HG03571 (cell line): ENCODE data around the gene CDKL4.
"Not testable (repeated sequence)": the region's sequence is repeated elsewhere in the genome, so short reads cannot be mapped to it uniquely, and the experiment has no call there.

Experiments used
- ATAC-seq: cut with Tn5 transposase; IDR thresholded peaks from one replicate; pipeline ENCODE4 v1.9.1; 2021; ENCODE audit not compliant: unreplicated experiment

Gene CDKL4

GRCh38 chr2:39243469-39244123 lies at the start of gene CDKL4:
Gene CDKL4 (minus strand): TSS chr2:39243970.
- no peak for ATAC-seq

- ATAC-seq: no peak
Measured at GRCh38 chr2:39290433-39290832, 46.7 kb upstream of the CDKL4 start.

- no peak for ATAC-seq
Measured at GRCh38 chr2:39289609-39290008, 45.8 kb upstream of the CDKL4 start.

- no peak for ATAC-seq
Measured at GRCh38 chr2:39283561-39283960, 39.8 kb upstream of the CDKL4 start.

- no peak for ATAC-seq
Measured at GRCh38 chr2:39281391-39281790, 37.6 kb upstream of the CDKL4 start.

GRCh38 chr2:39275016-39275415 lies 31.2 kb upstream of the CDKL4 start:
- ATAC-seq: no peak

- no peak for ATAC-seq
Measured at GRCh38 chr2:39269941-39270340, 26.2 kb upstream of the CDKL4 start.

DNA sequence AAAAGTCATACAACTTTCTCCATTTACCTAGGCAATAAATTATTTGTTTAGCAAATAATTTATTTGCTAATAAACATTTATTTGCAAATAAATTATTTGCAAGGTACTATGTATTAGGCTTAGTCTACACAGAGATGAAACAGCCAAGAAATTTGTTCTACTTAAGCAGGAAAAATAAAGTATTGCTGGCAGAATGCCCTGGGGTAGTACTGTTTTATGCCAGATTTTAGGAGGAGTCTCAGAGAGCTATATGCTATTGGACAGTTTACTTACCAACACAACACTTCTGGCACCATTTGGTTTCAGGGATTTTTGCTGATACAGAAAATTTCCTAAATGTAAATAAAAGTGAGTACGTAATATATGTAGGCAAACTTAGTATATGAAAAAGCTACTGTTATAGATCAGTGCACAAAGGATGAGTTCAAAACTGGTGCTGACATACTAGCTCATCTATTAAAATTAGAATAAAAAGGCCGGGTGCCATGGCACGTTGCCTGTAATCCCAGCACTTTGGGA lies 23.2 kb upstream of the CDKL4 start:
- ATAC-seq: no peak

GRCh38 chr2:39266139-39266805 lies 22.5 kb upstream of the CDKL4 start:
- peak; percentile 81 for ATAC-seq

GRCh38 chr2:39265315-39265714 lies 21.5 kb upstream of the CDKL4 start:
- ATAC-seq: no peak

DNA sequence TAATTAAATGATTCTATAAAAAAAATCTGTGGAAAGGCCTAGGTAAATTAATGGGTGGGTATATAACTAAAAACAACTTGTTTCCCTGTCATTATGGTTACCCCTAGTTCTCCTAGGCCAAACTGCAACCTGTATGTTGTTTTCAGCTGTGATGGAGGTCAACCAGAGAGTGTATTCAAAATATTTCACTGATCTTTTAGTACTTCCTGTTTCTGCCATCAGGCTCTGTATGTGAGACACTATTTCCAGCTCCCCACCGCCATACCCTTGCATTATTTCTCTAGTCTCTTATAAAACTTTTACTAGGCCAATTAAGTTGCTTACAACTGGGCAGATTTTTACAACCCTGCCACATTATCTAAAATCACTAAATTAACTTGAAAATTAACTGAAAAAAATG lies 21.0 kb upstream of the CDKL4 start:
- peak; percentile 55 for ATAC-seq

DNA sequence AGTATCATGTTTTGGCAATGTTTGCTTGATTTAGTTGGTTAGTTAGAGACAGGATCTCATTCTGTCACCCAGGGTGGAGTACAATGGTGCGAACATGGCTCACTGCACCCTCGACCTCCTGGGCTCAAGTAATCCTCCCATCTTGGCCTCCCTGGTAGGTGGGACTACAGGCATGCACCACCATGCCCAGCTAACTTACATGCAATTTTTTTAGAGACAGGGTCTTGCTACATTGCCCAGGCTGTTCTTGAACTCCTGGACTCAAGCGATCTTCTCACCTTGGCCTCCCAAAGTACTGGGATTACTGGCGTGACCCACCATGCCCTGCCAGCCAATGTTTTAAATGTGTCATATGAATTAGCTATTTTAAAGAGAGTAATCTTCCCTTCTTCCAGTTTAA lies 16.3 kb upstream of the CDKL4 start:
- ATAC-seq: no peak

GRCh38 chr2:39256040-39256439 lies 12.3 kb upstream of the CDKL4 start:
- no peak for ATAC-seq

DNA sequence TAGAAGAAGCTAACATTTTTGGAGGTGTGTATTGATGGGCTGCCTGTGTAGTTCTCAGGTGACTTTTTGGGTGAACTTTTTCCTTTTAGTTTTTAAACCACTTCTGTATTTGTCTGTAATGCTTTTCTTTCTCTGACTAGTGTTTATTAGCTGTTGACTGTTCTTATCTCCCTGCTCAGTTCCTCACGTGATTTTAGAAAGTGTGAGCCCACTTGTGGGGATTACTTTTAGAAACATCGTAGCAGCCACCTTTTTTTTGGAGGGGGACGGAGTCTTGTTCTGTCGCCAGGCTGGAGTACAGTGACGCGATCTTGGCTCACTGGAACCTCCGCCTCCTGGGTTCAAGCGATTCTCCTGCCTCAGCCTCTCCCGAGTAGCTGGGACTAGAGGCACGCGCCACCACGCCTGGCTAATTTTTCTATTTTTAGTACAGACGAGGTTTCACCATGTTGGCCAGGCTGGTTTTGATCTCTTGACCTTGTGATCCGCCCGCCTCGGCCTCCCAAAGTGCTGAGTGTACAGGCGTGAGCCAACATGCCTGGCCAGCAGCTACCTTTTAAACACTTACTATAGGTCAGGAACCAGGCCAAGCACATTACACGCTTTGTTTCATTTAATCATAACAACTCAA lies 9.2 kb upstream of the CDKL4 start:
- ATAC-seq: no peak

- no peak for ATAC-seq
Measured at GRCh38 chr2:39247512-39248043, 3.8 kb upstream of the CDKL4 start.

- ATAC-seq: no peak
Measured at GRCh38 chr2:39246382-39246980, 2.7 kb upstream of the CDKL4 start.

DNA sequence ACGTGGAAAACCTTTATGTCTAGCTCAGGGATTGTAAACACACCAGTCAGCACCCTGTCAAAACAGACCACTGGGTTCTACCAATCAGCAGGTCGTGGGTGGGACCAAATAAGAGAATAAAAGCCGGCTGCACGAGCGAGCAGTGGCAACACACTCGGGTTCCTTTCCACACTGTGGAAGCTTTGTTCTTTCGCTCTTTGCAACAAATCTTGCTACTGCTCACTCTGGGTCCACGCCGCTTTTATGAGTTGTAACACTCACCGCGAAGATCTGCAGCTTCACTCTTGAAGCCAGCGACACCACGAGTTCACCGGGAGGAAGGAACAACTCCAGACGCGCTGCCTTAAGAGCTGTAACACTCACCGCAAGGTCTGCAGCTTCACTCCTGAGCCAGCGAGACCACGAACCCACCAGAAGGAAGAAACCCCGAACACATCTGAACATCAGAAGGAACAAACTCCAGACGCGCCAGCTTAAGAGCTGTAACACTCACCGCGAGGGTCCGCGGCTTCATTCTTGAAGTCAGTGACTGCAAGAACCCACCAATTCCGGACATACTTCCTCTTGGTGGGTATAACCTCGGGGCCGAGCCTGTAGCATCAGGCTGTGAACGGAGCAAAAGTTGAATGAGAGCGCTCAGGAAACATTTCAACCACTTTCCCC lies 1.3 kb upstream of the CDKL4 start:
- not testable (repeated sequence) for ATAC-seq

GRCh38 chr2:39244241-39244862 lies 582 bp upstream of the CDKL4 start:
- not testable (repeated sequence) for ATAC-seq

DNA sequence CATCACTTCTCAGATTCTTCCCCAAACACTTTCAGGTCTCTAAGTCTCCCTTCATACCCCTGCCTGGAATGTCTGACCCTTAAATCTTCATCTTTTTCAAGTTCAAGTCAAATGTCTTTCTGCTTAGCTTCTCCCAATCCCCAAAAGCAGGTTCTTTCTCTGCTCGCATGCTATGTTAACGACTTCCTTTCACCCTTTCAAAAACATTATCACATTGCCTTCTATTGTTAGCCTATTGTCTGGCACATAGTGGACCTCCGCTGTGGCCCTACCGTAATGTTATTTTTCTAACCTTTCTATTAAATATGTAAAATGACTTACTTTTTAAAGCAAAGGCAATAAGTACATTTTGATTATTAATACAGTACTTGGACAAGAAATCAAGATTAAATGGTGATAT lies 2.2 kb downstream of the CDKL4 start:
- ATAC-seq: no peak

DNA sequence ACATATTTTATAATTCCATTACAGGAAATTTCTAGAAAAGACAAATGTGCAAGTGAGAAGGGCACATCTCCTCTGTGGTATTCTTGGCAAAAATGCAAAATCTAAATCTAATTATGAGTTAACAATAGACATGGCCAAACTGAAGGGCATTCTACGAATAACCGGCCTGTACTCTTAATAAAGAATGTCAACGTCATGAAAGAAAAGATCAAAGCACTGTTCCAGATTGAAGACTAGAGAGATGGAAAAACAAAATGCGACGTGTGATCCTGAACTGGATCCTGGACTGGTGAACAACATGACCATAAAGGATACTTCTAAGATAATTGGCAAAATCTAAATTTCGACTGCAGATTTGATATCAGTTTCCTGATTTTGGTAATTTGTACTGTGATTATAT lies 3.0 kb downstream of the CDKL4 start:
- no peak for ATAC-seq

DNA sequence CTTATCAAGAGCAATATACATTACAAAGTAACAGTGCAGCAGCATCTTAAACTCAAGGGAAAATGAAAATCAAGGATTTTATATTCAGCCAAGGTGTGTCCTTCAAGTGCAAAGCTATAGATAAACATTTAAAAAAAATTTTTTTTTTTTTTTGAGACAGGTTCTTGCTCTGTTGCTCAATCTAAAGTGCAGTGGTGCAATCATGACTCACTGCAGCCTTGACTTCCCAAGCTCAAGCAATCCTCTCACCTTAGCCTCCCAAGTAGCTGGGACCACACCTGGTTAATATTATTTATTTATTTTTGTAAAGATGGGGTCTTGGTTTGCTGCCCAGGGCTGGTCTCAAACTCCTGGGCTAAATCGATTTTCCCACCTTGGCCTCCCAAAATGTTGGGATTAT lies 9.0 kb downstream of the CDKL4 start:
- ATAC-seq: no peak
